NCI-H446 (cell line): Measurements from ENCODE around the gene DDX51.

ENCODE experiments used
- DNase-seq, 2 experiments: peaks; one replicate each; lab custom pipeline; 2025; lab: John Stamatoyannopoulos, UW

DDX51 gene

GRCh38 chr12:132144115-132144809 is at the start of gene DDX51, which contains the start of gene NOC4L:
TSS of gene DDX51 (minus strand) at chr12:132144319. CDS start at chr12:132144296, 23 bp downstream.
TSS of gene NOC4L (plus strand) at chr12:132144457. CDS start at chr12:132144489, 32 bp downstream.
- peak; percentile 78 to 95 for DNase-seq

GRCh38 chr12:132191715-132192553 is 47.8 kb upstream of the DDX51 start:
- no peak for DNase-seq

- no peak for DNase-seq
Measured at GRCh38 chr12:132190834-132191500, 46.8 kb upstream of the DDX51 start.

GRCh38 chr12:132190012-132190755 is 46.1 kb upstream of the DDX51 start:
- no peak for DNase-seq

GRCh38 chr12:132189378-132190011 is 45.4 kb upstream of the DDX51 start:
- DNase-seq: no peak

- DNase-seq: no peak
Measured at GRCh38 chr12:132188916-132189325, 44.8 kb upstream of the DDX51 start.

GRCh38 chr12:132188451-132188901 is 44.4 kb upstream of the DDX51 start:
- no peak for DNase-seq

GRCh38 chr12:132187646-132188450 is 43.7 kb upstream of the DDX51 start:
- no peak for DNase-seq

GRCh38 chr12:132186857-132187620 is 42.9 kb upstream of the DDX51 start:
- no peak for DNase-seq

- DNase-seq: no peak
Measured at GRCh38 chr12:132186208-132186856, 42.2 kb upstream of the DDX51 start.

- no peak for DNase-seq
Measured at GRCh38 chr12:132185705-132186104, 41.6 kb upstream of the DDX51 start.

- no peak for DNase-seq
Measured at GRCh38 chr12:132182711-132183365, 38.7 kb upstream of the DDX51 start.

- no peak for DNase-seq
Measured at GRCh38 chr12:132182206-132182710, 38.1 kb upstream of the DDX51 start.

GRCh38 chr12:132181570-132182200 is 37.6 kb upstream of the DDX51 start:
- DNase-seq: no peak

GRCh38 chr12:132180648-132181546 is 36.8 kb upstream of the DDX51 start:
- DNase-seq: no peak

- no peak for DNase-seq
Measured at GRCh38 chr12:132179431-132180362, 35.6 kb upstream of the DDX51 start.
